GM18520 (cell line): Measurements from ENCODE around the gene HEXB.
"Not testable (repeated sequence)": the region's sequence is repeated elsewhere in the genome, so short reads cannot be mapped to it uniquely, and the experiment has no call there.

Experiments used
- ATAC-seq: cut with Tn5 transposase; IDR thresholded peaks from one replicate; pipeline ENCODE4 v1.9.1; 2021; ENCODE audit not compliant: unreplicated experiment

HEXB gene

DNA sequence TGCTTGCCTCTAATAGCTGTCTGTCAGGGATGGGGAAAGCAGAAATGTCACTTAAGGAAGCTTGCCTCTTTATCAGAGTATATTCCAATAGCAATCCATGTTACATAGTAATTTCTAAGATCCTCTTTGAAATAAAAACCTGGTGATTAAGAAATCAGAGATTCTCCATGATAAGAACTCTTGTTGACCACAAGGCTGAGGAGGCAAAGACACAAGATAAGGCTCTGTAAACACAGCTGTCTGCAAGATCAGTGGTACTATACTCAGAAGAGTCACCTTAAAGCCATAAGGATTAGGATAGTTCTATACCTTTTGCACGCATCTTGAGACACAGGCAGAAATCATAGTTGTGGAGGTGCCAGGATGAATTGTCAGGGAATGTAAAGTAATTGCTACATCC is 40.3 kb downstream of the HEXB start:
- ATAC-seq = no peak

DNA sequence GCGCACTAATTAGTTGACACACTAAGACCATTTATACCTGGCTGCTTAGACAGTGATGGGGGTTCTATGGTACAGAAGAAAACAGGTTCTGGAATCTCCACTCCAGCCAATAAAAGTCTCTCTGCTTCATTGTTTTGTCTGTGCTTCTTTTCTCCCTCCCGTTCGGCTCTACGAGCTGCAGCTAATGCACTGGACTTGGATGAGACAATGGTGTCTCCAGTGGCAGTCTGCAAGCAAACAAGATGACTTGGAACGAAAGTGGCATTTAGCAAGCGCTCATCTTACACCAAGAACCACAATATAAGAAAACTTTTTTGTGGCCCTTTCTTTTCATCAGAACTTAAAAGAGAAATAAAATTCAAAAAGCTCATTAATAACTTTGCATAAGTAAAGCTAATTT is 51.7 kb downstream of the HEXB start:
- no peak for ATAC-seq

- no peak for ATAC-seq
These were observed 53.4 kb downstream of the HEXB start for GRCh38 chr5:74738406-74738805.

GRCh38 chr5:74748742-74749141 is 63.7 kb downstream of the HEXB start:
- ATAC-seq = not testable (repeated sequence)

DNA sequence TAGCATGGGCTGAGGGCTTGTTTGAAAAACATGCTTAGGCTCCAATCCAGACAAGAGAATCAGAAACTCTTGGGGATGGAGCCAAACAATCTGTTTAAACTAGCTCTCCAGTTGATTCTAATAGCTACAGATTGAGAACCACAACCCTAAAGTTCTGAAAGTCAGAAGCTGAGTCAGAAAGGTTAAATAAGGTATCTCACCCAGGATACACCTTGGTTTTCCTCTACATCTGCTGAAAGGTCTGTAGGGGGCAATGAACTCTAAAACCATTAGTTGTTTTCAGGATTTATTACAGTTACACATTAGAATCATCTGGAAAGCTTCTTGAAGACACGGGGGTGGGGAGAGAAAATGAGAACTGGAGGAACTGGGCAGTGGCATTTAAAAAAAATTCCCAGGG is 76.2 kb downstream of the HEXB start:
- ATAC-seq = no peak

GRCh38 chr5:74762599-74762998 is 77.6 kb downstream of the HEXB start:
- ATAC-seq = no peak

GRCh38 chr5:74763504-74763903 is 78.5 kb downstream of the HEXB start:
- ATAC-seq = no peak

DNA sequence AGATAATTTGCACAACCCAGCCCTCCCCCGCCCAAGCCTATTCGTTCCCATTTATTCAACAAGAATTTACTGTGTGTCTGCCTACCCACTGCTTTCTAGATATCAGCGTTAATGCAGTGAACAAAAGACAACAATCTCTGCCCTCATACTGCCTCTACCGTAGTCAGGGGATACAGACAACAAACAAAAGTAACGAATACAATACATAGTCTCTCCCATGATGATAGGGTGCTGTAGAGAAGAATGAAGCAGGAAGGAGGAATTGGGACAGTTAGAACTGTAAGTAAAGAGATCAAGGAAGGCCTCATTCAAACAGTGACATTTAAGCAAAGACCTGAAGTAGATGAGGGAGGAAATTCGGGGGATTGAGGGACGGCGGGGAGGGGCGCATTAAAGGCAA is 80.2 kb downstream of the HEXB start:
- ATAC-seq = no peak

- no peak for ATAC-seq
These were observed 80.9 kb downstream of the HEXB start for GRCh38 chr5:74765929-74766328.

DNA sequence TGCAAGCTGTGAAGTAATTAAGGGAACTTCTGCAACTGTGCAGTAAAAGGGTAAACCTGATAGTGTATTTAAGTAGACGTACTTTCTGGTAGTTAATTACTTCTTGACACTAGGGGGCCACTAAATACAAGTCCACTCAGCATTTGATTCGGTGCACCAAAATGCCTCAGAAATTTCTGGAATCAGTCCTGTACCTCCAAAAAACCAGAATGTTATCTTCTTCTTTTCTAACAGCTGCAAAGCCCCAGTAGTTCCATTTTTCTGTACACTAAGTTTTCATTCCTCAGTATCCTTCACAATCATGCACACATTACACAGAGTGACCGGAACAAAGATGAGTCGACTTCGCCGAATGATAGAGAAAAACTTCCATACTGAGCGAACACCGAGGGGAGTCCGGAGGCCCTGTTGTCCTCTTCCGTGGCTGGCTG is 81.4 kb downstream of the HEXB start:
- no peak for ATAC-seq

- ATAC-seq = peak; percentile 88
These were observed 82.0 kb downstream of the HEXB start, which contains the start of the genes GFM2 and NSA2 for GRCh38 chr5:74766849-74767578. TSS of gene GFM2 (minus strand) at chr5:74767117. CDS start at chr5:74763742, 3,375 bp downstream. TSS of gene NSA2 (plus strand) at chr5:74767249. CDS start at chr5:74767361, 112 bp downstream.

- ATAC-seq = no peak
These were observed 82.5 kb downstream of the HEXB start for GRCh38 chr5:74767579-74767913.
